ENCODE measurements around the gene ACVR1.

Gene ACVR1

GRCh38 chr2:157751462-157752058, 124.6 kb downstream of the ACVR1 start:
- peak; percentile 46 for TF ChIP-seq CTCF (IDR thresholded peaks at IDR 0.05; ENCODE audit: insufficient read depth, low read depth, low read length, missing control alignments)
- H3K4me3 ChIP-seq (ENCODE audit: low read depth, low read length) = no peak overlapping the region
- DNase-seq (ENCODE audit: low read depth) = peak; percentile 56

GRCh38 chr2:157749684-157750083, 126.4 kb downstream of the ACVR1 start:
- H3K4me3 ChIP-seq (ENCODE audit: low read depth, low read length) = no peak overlapping the region
- no peak for TF ChIP-seq CTCF (IDR thresholded peaks at IDR 0.05; ENCODE audit: insufficient read depth, low read depth, low read length, missing control alignments)
- DNase-seq (ENCODE audit: low read depth) = no peak

- no peak for TF ChIP-seq CTCF (IDR thresholded peaks at IDR 0.05; ENCODE audit: insufficient read depth, low read depth, low read length, missing control alignments)
- H3K4me3 ChIP-seq (ENCODE audit: low read depth, low read length) = no peak overlapping the region
- no peak for DNase-seq (ENCODE audit: low read depth)
Measured at GRCh38 chr2:157748371-157749142, 127.6 kb downstream of the ACVR1 start.

GRCh38 chr2:157747695-157748370, 128.3 kb downstream of the ACVR1 start:
- no peak overlapping the region for H3K4me3 ChIP-seq (ENCODE audit: low read depth, low read length)
- peak; percentile 31 for DNase-seq (ENCODE audit: low read depth)
- TF ChIP-seq CTCF (IDR thresholded peaks at IDR 0.05; ENCODE audit: insufficient read depth, low read depth, low read length, missing control alignments) = no peak

GRCh38 chr2:157747280-157747679, 128.8 kb downstream of the ACVR1 start:
- no peak overlapping the region for H3K4me3 ChIP-seq (ENCODE audit: low read depth, low read length)
- TF ChIP-seq CTCF (IDR thresholded peaks at IDR 0.05; ENCODE audit: insufficient read depth, low read depth, low read length, missing control alignments) = no peak
- DNase-seq (ENCODE audit: low read depth) = no peak

GRCh38 chr2:157746234-157746950, 129.7 kb downstream of the ACVR1 start:
- no peak for DNase-seq (ENCODE audit: low read depth)
- H3K4me3 ChIP-seq (ENCODE audit: low read depth, low read length) = no peak overlapping the region
- TF ChIP-seq CTCF (IDR thresholded peaks at IDR 0.05; ENCODE audit: insufficient read depth, low read depth, low read length, missing control alignments) = no peak

All from GM12865 (cell line).